GM12878 (cell line): ENCODE results near the gene SMIM20. TPM values are rescaled to one million over a fixed set of nuclear protein-coding genes. Genes with fewer than 3 reads are reported as not detected.

Source experiments
- ATAC-seq: fragments of 200-7000 bp; cut with Tn5 transposase; 3 replicates; pipeline ENCODE4 v1.9.1; 2020; ENCODE audit warnings: mild to moderate bottlenecking, moderate library complexity
- BruUV-seq: library from RNA; stranded (reverse); fragments of 400-500 nt; replicated peaks from 2 replicates; lab custom pipeline; 2021; lab: Mats Ljungman, UMichigan
- CTCF ChIA-PET: fragments of 300-600 bp; sonication (Branson Sonifier 250); formaldehyde crosslinking; extraction: SDS; loops from one replicate; lab custom pipeline; 2021; ENCODE audit warnings: inconsistent platforms; lab: Yijun Ruan, JAX
- POLR2A ChIA-PET: fragments of 350-600 bp; formaldehyde crosslinking; extraction: SDS; loops from one replicate; lab custom pipeline; 2021; ENCODE audit warnings: inconsistent platforms; lab: Charles Lee
- RAD21 ChIA-PET: fragments of 300-600 bp; sonication (Branson Sonifier 250); formaldehyde crosslinking; loops from one replicate; lab custom pipeline; 2023; ENCODE audit warnings: antibody characterized with exemption; ENCODE audit not compliant: unreplicated experiment; lab: Charles Lee
- SMC1A ChIA-PET: fragments of 300-600 bp; sonication (Branson Sonifier 250); formaldehyde crosslinking; loops from one replicate; lab custom pipeline; 2023; ENCODE audit not compliant: unreplicated experiment, uncharacterized antibody; lab: Charles Lee
- DNase-seq: peaks from one replicate; pipeline ENCODE4 v3.0.0-alpha.2; 2011; ENCODE audit warnings: low read depth, low spot score
- FAIRE-seq: peaks from 3 replicates; lab custom pipeline; 2011; peaks lifted over from hg19 to GRCh38; lab: Jason Lieb, UNC
- H2AFZ ChIP-seq: 2 replicates; pipeline ENCODE4 v1.6.0; 2011; ENCODE audit warnings: low read depth, low read length, control low read depth; ENCODE audit not compliant: control insufficient read depth
- H3K27ac ChIP-seq: 2 replicates; pipeline ENCODE4 v1.5.1; 2011; ENCODE audit warnings: control low read depth; ENCODE audit not compliant: control insufficient read depth, insufficient read depth
- H3K27me3 ChIP-seq, 2 experiments: replicated peaks in 1 of 2; 2 replicates each; pipeline versions ENCODE4 v1.6.0 to v1.6.1; 2011; ENCODE audit warnings: low read length in 1 of 2; ENCODE audit not compliant: control insufficient read depth in 2 of 2, insufficient read depth in 2 of 2
- H3K36me3 ChIP-seq, 2 experiments: 2 replicates each; pipeline ENCODE4 v1.5.1; 2011; ENCODE audit warnings: low read length in 1 of 2; ENCODE audit not compliant: control insufficient read depth in 2 of 2, insufficient read depth in 2 of 2
- H3K4me1 ChIP-seq: 2 replicates; pipeline ENCODE4 v1.6.1; 2011; ENCODE audit warnings: mild to moderate bottlenecking, low read length, moderate library complexity, mixed read lengths; ENCODE audit not compliant: control insufficient read depth, insufficient read depth
- H3K4me2 ChIP-seq: 2 replicates; pipeline ENCODE4 v1.6.0; 2011; ENCODE audit warnings: control low read depth; ENCODE audit not compliant: control insufficient read depth, insufficient read depth
- H3K4me3 ChIP-seq: fragments of 200-600 bp; sonication (generic); 2 replicates; pipeline ENCODE4 v1.5.1; 2016
- H3K79me2 ChIP-seq: 2 replicates; pipeline ENCODE4 v1.6.0; 2011; ENCODE audit warnings: low read length; ENCODE audit not compliant: control insufficient read depth, insufficient read depth
- H3K9ac ChIP-seq: 2 replicates; pipeline ENCODE4 v1.8.0; 2011; ENCODE audit warnings: low read length, control low read depth, mixed read lengths; ENCODE audit not compliant: control insufficient read depth, insufficient read depth
- H3K9me3 ChIP-seq: replicated peaks from 3 replicates; pipeline ENCODE4 v1.5.1; 2011; ENCODE audit warnings: mild to moderate bottlenecking, low read length; ENCODE audit not compliant: control insufficient read depth, insufficient read depth
- H4K20me1 ChIP-seq: 2 replicates; pipeline ENCODE4 v1.6.0; 2011; ENCODE audit not compliant: control insufficient read depth, insufficient read depth
- BCLAF1 ChIP-seq: fragments of 450-650 bp; IDR thresholded peaks from 2 replicates; pipeline ENCODE4 v1.6.1; 2017; ENCODE audit warnings: antibody characterized with exemption, mild to moderate bottlenecking, moderate library complexity
- DPF2 ChIP-seq: fragments of 450-650 bp; IDR thresholded peaks from 2 replicates; pipeline ENCODE4 v1.6.1; 2017; ENCODE audit warnings: mild to moderate bottlenecking
- ESRRA ChIP-seq: IDR thresholded peaks from 2 replicates; pipeline ENCODE4 v1.6.1; 2012; ENCODE audit warnings: mild to moderate bottlenecking, low read length, improper control_type of control experiment
- GATAD2B ChIP-seq: fragments of 450-650 bp; conservative IDR thresholded peaks from 2 replicates; pipeline ENCODE4 v1.6.1; 2017; ENCODE audit warnings: low read depth, mild to moderate bottlenecking, moderate library complexity
- IKZF1 ChIP-seq: fragments of 450-650 bp; conservative IDR thresholded peaks from 2 replicates; pipeline ENCODE4 v1.6.1; 2017; ENCODE audit warnings: antibody characterized with exemption, mild to moderate bottlenecking
- KAT2A ChIP-seq: conservative IDR thresholded peaks from 2 replicates; pipeline ENCODE4 v1.6.1; 2011; ENCODE audit warnings: low read depth, low read length; ENCODE audit not compliant: control insufficient read depth
- MAX ChIP-seq: IDR thresholded peaks from 2 replicates; pipeline ENCODE4 v1.6.1; 2012; ENCODE audit warnings: low read depth, low read length, improper control_type of control experiment
- PAX8 ChIP-seq: fragments of 450-650 bp; IDR thresholded peaks from 2 replicates; pipeline ENCODE4 v1.6.1; 2017; ENCODE audit warnings: mild to moderate bottlenecking, moderate library complexity
- WGBS: methylation state at CpG from one replicate; pipeline ENCODE4 v1.1.6; 2016; ENCODE audit warnings: low lambda C conversion rate; ENCODE audit not compliant: insufficient replicate concordance, insufficient coverage; ENCODE audit errors: missing lambda C conversion rate; 5-methylcytosine and 5-hydroxymethylcytosine counted together
- in situ Hi-C: fragments of 300-500 bp; cut with MboI; formaldehyde crosslinking; loops from 9 replicates; pipeline ENCODE4 v1.14.3; 2018; ENCODE audit warnings: mixed read lengths
- intact Hi-C: fragments of 100-400 bp; cut with micrococcal nuclease; formaldehyde crosslinking; loops from one replicate; pipeline ENCODE4 v1.14.2; 2022; ENCODE audit not compliant: unreplicated experiment
- polyA plus RNA-seq, 11 experiments: library from polyadenylated mRNA; depleted of rRNA in 4 of 11; unstranded in 6 of 11; stranded (reverse) in 5 of 11; fragments of >200 nt; fragmentation: Nextera tagmentation in 4 of 11; fragmentation: Illumina TruSeq in 1 of 11; extraction: Ambion mirVana in 4 of 11; extraction: Trizol in 1 of 11; gene quantifications; 1 replicate in 1 of 11; 2 replicates in 10 of 11; pipeline versions ENCODE4 v1.2.1 to v1.2.3, GENCODE V29; 2011 to 2016; ENCODE audit warnings: inconsistent platforms in 2 of 11, missing spikeins in 2 of 11, low read depth in 1 of 11
- total RNA-seq, 4 experiments: library from RNA; depleted of rRNA in 3 of 4; stranded (reverse); fragments of >200 nt in 3 of 4; fragmentation: Illumina TruSeq in 1 of 4; extraction: Trizol in 1 of 4; gene quantifications; 2 replicates each; pipeline versions ENCODE4 v1.2.1 to v1.2.3, GENCODE V29; 2013 to 2021
- TF ChIP-seq, protein P1 (sequence below): fragments of 450-650 bp; IDR thresholded peaks from 2 replicates; pipeline ENCODE4 v1.6.1; 2017; ENCODE audit warnings: mild to moderate bottlenecking, moderate library complexity

SMIM20 gene
- total and polyA plus RNA-seq, 10 of the 15 experiments (the other 5 are each of a cell fraction or from before 2014, with no cell fraction given): 17.3 to 38.0 (median 28.8) TPM

DNA sequence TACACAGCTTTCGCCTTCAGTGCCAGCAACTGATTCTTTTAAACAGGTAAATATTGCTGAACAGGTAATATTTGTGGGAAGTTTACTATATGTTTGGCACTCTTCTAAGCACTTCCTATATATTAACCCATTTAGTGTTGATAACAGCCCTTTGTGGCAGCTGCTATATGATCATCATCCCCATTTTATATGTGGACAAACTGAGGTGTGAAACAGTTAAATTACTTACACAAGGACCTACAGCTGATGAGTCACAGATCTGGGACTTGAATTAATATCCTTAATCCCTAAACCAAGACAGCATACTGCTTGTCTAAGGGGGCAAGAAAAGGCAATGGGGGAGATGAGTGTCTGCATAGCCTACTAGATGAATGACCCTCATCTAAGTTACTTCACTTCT, 2.9 kb downstream of the SMIM20 start:
- POLR2A ChIA-PET: interaction anchor here (0.5 to 0.9 kb wide), 5 partner anchors 62 to 411 kb away, joined by 3 to 4 read pairs (median 3); no protein-coding TSS in a partner anchor
- WGBS: 100% methylated on average over 1 of the region's 1 CpG

DNA sequence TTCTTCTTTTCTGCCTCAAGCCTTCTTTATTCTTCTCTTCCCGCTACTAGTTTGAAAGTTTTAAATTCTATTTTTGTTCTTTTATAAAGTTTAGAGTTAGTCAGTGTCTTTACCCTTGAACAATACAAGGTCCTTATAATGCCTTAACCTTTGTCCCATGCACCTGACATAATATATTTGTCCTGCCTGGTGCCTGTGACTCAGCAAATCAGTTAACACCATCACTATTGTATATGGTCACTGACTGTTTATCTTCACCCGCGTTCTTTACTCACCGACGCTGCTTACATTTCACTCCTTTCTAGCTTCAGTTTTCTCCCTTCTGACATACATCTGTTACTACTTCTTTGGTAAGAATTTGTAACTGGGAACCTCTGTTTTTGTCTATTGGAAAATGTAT, 5.7 kb downstream of the SMIM20 start:
- in situ Hi-C loops (no loop called here), intact Hi-C loops (no loop called here)
- Histone ChIP-seq H3K27me3 (no peaks in the 10 kb centered on the region), H3K9ac (no peak overlapping the region), H3K79me2 (peaks cover 2% of the 10 kb centered on the region; the same call in 1 of the 2 replicates), H3K4me3 (no peak overlapping the region), H3K4me2 (no peak overlapping the region), H3K4me1 (peaks cover 7% of the 10 kb centered on the region), H3K27ac (no peak overlapping the region), H4K20me1 (no peaks in the 10 kb centered on the region), H2AFZ (no peak overlapping the region), H3K36me3 (no peaks in the 10 kb centered on the region), H3K9me3 (no peaks in the 10 kb centered on the region)
- FAIRE-seq: no peak
- ChIA-PET POLR2A (no interaction called here), RAD21 (interaction anchor here (1.2 kb wide), 1 partner anchor 62 kb away, joined by 3 read pairs; no protein-coding TSS in a partner anchor), SMC1A (interaction anchor here (0.6 to 2.8 kb wide), 4 partner anchors 9 to 86 kb away, joined by 3 to 9 read pairs (median 4); no protein-coding TSS in a partner anchor), CTCF (interaction anchor here (0.9 to 1.5 kb wide), 4 partner anchors 8 to 398 kb away, joined by 3 to 7 read pairs (median 3); no protein-coding TSS in a partner anchor)
- 89% methylated on average over 5 of the region's 5 CpGs for WGBS
- no TSS peak for BruUV-seq
- DNase-seq: no peak
- no peak for ATAC-seq
- no peak for TF ChIP-seq GATAD2B
- no peak for TF ChIP-seq IKZF1
- no peak for TF ChIP-seq BCLAF1
- TF ChIP-seq, protein P1, sequence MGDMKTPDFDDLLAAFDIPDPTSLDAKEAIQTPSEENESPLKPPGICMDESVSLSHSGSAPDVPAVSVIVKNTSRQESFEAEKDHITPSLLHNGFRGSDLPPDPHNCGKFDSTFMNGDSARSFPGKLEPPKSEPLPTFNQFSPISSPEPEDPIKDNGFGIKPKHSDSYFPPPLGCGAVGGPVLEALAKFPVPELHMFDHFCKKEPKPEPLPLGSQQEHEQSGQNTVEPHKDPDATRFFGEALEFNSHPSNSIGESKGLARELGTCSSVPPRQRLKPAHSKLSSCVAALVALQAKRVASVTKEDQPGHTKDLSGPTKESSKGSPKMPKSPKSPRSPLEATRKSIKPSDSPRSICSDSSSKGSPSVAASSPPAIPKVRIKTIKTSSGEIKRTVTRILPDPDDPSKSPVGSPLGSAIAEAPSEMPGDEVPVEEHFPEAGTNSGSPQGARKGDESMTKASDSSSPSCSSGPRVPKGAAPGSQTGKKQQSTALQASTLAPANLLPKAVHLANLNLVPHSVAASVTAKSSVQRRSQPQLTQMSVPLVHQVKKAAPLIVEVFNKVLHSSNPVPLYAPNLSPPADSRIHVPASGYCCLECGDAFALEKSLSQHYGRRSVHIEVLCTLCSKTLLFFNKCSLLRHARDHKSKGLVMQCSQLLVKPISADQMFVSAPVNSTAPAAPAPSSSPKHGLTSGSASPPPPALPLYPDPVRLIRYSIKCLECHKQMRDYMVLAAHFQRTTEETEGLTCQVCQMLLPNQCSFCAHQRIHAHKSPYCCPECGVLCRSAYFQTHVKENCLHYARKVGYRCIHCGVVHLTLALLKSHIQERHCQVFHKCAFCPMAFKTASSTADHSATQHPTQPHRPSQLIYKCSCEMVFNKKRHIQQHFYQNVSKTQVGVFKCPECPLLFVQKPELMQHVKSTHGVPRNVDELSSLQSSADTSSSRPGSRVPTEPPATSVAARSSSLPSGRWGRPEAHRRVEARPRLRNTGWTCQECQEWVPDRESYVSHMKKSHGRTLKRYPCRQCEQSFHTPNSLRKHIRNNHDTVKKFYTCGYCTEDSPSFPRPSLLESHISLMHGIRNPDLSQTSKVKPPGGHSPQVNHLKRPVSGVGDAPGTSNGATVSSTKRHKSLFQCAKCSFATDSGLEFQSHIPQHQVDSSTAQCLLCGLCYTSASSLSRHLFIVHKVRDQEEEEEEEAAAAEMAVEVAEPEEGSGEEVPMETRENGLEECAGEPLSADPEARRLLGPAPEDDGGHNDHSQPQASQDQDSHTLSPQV: no peak
- no peak for TF ChIP-seq KAT2A
- TF ChIP-seq PAX8: no peak

More for the DNA sequence above, 2.9 kb downstream of the SMIM20 start:
- no peaks in the 10 kb centered on the region for H3K27me3 ChIP-seq
- H3K9ac ChIP-seq: no peak overlapping the region
- FAIRE-seq (no peak), DNase-seq (no peak), ATAC-seq (no peak)
- no peak overlapping the region for H2AFZ ChIP-seq
- RAD21 ChIA-PET: interaction anchor here (1.1 kb wide), 1 partner anchor 74 kb away, joined by 3 read pairs; no protein-coding TSS in a partner anchor
- intact Hi-C loops (no loop called here), in situ Hi-C loops (no loop called here)
- CTCF ChIA-PET: interaction anchor here (0.7 to 1.7 kb wide), 2 partner anchors 9 to 12 kb away, joined by 3 to 9 read pairs; no protein-coding TSS in a partner anchor
- H3K36me3 ChIP-seq: no peaks in the 10 kb centered on the region
- no peak overlapping the region for H3K4me3 ChIP-seq
- H4K20me1 ChIP-seq: no peaks in the 10 kb centered on the region
- SMC1A ChIA-PET: interaction anchor here (1.4 kb wide), 1 partner anchor 32 kb away, joined by 3 read pairs; no protein-coding TSS in a partner anchor
- BruUV-seq: no TSS peak
- peaks cover 2% of the 10 kb centered on the region; the same call in 1 of the 2 replicates for H3K79me2 ChIP-seq
- H3K27ac ChIP-seq: no peak overlapping the region
- no peak overlapping the region for H3K4me2 ChIP-seq
- no peak for TF ChIP-seq MAX
- TF ChIP-seq DPF2: no peak
- TF ChIP-seq ESRRA: no peak
- TF ChIP-seq, all 136 proteins: peak for 0
- no peaks in the 10 kb centered on the region for H3K9me3 ChIP-seq
- H3K4me1 ChIP-seq: peaks cover 18% of the 10 kb centered on the region
